Left renal cortex interstitium (tissue), 4 donors: ENCODE results near the gene STK11IP. TPM values are rescaled to one million over a fixed set of nuclear protein-coding genes. Genes with fewer than 3 reads are reported as not detected.

ENCODE experiments used
- DNase-seq, 4 donors: peaks; one replicate each; pipeline ENCODE4 v3.0.0-alpha.2; 2013; ENCODE audit warnings: low read depth in 4 of 4, low spot score in 2 of 4, missing footprints in 1 of 4
- polyA plus RNA-seq, 4 donors: library from polyadenylated mRNA; unstranded; fragments of 120-200 nt; gene quantifications; one replicate each; pipeline ENCODE4 v1.2.1, GENCODE V29; 2013; ENCODE audit not compliant: insufficient read length in 4 of 4

STK11IP gene
- polyA plus RNA-seq, 4 donors: 16.7 to 37.6 (median 28.7) TPM

DNA sequence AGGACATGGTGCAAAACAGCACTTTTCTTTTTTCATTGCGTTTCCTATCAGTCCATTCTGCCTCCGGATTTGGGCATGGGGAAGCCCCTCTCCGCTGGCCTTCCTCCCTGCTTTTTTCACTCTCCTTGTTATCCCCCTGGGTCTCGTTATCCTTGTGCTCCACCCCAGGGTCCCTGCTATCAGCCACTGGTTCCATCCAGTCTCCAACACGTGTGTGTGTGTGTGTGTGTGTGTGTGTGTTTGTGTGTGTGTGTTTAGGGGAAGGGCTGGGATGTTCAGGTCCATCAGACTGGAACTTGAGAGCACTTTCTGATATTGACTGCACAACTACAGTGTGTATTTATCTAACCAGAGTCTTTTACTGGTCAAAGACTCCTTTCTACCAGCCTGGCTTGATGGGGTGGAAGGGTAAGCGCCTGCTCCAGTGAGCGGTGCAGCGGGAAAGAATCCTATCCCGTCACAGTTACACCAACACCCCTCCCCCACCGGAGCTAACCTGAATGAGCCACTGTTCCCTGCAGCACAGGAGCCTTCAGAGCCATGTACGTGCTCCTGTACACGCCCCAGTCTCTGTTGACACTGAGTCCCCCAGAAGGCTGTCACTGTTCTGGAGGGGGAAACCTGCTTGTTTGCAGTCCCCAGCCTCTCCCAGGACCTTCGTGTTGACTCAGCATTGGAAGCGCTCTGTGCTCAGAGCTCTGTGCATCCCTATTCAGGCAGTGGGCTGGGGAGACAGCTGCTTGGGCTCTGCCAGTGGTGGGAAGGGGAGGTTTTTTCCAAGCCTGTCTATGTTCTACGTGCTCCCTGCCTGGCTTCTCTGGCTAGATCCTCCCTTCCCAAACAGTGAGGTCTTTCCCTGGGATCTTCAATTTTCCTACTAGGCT, 20.9 kb upstream of the STK11IP start:
- DNase-seq: no peak

DNA sequence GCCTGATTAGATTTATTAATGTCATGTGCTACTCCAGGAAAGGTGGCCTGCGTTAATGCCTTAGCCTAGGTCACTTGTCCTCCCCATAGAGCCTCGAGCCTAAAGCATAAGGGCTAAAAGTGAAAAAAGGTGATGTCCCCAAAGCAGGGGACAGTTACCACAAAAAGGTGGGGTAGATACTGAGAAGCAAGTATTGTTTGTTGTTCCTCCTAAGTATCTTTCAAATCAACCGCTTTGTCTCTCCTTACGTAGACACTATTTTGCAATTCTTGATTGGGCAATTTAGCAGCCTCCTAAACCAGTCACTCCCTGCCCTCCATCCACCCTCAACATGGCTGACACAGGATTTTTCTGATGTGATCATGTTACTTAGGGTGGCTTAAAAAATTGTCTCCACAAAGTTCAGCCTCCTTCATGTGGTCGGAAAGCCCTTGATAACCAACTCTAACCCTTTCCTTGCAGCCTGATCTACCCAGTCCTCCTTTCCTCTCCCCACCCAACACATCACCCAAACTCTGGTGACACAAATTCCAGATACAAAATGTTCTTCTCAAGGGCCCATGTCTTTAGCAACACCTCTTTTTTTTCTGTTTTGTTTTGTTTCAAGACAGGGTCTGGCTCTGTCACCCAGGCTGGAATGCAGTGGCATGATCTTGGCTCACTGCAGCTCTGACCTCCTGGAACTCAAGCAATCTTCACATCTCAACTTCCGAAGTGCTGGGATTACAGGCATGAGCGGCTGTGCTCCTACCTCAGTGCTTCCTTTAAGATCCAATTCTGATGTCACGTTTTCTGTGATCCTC, 18.6 kb upstream of the STK11IP start:
- DNase-seq: no peak

DNA sequence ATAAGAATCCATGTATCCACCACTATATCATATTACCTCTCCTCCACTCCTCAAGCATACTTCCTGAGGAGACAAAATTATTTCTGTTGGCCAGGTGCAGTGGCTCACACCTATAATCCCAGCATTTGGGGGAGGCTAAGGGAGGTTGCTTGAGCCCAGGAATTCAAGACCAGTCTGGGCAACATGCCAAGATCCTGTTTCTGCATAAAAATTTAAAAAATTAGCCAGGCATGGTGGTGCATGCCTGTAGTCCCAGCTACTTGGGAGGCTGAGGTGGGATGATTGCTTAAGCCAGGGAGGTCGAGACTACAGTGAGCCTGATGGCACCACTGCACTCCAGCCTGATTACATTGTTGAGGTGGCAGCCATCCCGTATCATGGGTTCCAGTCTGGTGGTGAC, 16.3 kb upstream of the STK11IP start:
- DNase-seq: no peak

DNA sequence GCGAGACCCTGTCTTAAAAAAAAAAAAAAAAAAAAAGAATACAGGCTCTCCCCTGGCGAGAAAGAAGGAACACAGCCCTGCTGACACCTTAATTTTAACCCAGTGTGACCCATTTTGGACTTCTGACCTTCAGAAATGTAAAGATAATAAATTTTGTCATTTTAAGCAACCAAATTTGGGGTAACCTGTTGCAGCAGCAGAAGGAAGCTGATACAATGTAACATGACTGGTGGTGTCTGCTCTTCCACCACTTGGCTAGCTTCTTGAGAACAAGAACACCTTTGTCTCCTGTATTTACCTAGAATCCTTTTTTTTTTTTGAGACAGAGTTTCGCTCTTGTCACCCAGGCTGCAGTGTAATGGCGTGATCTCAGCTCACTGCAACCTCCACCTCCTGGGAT, 6.6 kb upstream of the STK11IP start:
- no peak for DNase-seq

DNA sequence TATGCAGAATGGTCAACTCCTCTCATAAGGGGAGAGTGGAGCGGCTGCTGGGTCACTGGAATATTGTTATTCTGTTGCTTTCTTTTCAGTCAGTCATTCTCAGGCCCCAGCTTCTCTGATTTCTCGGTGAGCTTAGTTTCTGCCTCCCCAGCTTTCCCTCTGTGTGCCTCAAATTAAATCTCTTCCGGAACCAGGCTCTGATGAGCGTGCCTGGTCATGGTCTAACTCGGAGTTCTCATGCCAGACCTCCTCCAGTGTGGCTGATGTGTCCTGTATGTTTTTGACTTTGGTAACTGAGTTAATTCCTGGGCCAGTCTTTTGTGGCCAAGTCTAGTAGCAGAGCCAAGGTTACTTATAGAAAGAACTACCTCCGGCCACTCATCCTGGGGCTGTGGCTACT, 4.9 kb upstream of the STK11IP start:
- no peak for DNase-seq

DNA sequence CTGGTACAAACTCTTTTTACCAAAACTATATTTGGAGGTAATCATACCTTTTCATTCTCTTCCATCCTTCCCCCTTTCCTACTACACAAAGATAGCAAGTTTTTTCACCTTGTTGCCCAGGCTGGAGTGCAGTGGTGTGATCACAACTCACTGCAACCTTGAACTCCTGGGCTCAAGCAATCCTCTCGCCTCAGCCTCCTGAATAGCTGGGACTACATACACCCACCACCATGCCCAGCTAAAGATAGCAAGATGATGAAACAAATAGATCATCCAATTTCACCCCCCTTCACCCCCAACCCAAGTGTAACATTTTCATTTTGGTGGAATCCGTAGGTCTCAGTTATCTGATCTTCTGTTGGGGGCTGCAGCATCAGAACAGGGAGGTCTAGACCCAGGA, 4.5 kb upstream of the STK11IP start:
- DNase-seq: no peak

DNA sequence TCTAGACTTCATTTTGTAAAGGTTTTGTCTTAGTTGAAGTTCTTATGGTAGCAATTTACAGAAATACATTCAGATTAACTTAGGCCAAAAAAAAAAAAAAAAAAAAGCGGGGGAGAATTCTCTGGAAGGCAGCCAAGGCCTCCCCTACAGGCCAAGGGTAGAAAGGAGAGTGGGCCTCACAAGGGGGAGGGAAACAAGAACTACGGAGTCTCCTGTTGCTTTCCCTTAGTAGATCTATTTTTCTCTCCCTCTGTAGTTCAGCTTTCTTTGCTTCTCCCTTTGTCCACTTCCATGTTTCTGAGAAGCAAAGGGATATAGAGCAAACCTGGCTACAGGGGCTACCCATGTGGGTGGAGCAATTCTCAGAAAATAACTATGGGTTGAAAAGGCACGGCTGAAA, 2.4 kb upstream of the STK11IP start:
- no peak for DNase-seq

DNA sequence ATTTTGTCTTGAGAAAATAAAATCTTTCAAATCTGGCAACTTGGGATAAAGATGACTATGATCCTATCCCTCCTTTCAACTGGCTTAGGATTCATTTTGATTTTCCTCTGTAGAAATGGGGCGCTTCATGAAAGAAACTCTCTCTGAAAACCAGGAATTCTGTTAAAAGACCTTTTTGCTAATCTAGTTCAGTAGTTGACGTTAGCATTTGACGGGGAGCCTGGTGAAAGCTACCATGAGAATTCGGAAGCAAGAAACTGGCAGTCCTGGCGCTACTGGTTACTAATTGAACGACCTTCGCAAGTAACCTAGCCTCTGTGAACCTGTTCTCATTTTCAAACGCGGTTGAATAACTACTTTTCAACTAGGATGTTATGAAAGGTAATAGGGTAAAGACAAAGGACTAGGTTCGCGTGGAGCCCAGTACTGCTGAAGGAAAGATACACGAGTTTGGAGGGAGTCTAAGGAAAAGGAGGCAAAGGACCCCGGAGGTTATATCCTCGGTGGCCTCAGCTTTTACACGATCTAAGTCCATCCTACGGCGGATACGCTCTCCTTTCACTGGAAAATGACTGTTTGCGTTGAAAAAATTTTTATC, 604 bp upstream of the STK11IP start:
- no peak for DNase-seq

DNA sequence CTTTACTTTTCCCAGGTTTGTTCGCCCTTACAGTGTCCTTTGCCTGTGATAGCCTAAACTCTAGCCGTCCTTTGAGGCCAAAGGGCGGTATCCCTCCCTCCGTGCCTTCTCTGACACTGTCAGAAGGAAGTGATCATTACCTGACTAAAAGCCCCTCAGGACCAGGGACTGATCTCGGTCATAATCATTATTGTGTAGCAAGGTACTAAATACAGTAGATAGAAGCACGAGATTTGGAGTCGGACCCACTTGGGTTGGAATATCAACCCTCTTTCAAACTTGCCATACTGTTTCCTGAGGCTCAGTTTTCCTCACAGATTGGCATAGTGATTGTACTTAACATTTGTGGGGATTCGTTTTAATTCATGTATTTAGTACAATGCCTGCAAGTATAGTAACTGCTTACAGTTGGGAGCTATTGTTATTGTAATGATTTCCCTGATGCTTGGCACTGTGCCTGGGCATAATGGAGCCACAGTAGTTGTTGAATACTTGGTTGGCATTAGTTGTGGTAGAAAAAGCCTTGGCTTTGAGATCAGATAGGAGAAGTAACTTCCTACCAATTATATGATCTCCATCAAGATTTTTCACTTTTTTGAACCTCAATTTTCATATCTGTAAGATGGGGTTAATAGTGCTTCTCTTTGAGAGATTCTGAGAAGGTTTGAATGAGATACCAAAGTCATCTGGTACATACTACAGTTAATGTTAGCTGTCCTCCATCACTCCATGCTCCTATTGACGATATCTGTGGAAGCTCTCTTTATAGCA, 836 bp downstream of the STK11IP start:
- DNase-seq: no peak

DNA sequence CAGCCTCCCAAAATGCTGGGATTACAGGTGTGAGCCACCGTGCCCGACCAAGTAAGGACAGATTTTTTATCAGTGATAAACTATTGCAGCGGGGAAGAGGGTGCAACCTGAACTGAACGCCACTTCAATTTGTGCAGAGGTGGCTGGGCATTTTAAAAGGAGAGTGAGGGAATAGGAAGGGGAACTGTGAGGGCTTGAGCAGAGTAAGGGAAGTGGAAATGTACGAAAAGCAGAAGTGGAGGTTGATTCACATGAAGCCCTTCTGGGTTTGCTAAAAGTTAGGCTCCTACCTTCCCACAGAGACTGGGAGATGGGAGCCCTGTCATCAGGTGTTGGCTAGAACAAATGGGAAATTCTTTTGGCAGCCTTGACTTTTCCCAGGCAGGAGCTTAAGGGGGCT, 6.1 kb downstream of the STK11IP start:
- DNase-seq: no peak

DNA sequence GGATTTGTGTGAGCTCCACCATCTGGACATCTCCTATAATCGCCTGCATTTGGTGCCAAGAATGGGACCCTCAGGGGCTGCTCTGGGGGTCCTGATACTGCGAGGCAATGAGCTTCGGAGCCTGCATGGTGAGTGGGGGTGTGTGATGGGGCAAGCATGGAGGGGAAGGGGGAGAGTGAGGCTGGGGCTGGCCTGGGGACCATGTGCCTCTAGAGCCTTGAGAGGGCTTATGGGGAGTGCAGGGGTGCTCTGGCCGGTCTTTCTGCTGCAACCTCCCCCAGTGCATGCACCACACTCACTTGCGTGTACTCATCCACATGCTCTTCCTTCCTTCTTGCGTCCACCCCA, 7.9 kb downstream of the STK11IP start:
- DNase-seq: no peak

DNA sequence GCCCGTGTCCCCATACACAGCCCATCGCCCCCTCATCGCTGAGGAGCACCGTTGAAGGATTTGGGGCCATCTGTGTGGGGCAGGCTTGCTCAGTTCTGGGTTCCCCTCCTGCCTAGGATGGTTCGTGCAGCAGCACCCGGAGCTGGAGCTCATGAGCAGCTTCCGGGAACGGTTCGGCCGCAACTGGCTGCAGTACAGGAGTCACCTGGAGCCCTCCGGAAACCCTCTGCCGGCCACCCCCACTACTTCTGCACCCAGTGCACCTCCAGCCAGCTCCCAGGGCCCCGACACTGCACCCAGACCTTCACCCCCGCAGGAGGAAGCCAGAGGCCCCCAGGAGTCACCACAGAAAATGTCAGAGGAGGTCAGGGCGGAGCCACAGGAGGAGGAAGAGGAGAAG, 10.3 kb downstream of the STK11IP start:
- no peak for DNase-seq

DNA sequence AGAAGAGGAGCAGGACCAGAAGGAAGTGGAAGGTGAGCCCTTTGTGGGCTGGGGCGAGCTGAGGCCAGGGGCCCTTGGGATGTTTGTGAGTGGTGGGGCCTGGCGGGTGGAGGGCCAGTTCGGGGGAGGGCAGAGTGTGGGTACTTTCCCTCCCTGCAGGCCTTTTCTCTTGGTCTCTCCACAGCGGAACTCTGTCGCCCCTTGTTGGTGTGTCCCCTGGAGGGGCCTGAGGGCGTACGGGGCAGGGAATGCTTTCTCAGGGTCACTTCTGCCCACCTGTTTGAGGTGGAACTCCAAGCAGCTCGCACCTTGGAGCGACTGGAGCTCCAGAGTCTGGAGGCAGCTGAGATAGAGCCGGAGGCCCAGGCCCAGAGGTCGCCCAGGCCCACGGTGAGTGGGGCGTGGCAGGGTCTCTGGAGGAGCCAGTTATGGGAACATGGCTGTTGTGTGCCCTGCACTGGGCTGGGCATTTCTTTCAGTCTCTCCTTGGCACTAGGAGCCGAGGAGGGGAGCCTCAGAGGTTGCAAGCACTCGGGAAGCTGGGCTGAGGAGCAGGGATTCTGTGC, 10.8 kb downstream of the STK11IP start:
- no peak for DNase-seq

DNA sequence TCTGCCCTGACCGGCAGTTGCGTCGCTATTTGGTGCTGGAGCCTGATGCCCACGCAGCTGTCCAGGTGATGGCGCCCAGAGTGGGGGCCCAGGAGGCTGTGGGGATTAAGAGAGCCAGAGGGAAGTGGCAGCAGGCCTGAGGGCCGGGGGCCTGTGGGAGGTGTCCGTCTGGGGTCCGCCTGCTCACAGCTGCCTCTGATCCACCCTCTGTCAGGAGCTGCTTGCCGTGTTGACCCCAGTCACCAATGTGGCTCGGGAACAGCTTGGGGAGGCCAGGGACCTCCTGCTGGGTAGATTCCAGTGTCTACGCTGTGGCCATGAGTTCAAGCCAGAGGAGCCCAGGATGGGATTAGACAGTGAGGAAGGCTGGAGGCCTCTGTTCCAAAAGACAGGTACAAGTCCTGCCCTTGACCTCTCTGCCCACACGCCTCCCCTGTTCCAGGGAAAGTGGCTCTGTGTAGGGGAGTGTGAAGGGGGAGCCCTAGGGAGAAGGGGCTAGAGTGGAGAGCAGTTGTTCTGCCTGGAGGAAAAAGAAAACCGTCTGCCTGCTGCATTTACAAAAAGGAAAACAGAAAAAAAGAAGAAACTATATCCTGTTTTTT, 11.6 kb downstream of the STK11IP start:
- DNase-seq: no peak

DNA sequence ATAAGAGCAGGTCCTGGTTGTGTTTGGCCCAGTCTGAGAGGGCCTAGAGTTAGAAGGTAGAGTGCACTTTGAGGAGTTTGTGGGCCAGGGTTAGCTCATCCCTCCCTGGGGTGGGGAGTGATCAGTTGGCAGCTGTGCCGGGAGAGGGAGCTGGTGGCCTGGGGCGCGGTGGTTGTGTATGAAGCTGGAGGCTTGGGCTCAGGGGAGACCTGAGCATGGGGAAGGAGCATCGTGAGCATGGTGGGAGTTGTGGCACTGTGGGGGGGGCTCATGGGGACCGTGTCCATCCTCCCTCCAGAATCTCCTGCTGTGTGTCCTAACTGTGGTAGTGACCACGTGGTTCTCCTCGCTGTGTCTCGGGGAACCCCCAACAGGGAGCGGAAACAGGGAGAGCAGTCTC, 13.6 kb downstream of the STK11IP start:
- DNase-seq: no peak

DNA sequence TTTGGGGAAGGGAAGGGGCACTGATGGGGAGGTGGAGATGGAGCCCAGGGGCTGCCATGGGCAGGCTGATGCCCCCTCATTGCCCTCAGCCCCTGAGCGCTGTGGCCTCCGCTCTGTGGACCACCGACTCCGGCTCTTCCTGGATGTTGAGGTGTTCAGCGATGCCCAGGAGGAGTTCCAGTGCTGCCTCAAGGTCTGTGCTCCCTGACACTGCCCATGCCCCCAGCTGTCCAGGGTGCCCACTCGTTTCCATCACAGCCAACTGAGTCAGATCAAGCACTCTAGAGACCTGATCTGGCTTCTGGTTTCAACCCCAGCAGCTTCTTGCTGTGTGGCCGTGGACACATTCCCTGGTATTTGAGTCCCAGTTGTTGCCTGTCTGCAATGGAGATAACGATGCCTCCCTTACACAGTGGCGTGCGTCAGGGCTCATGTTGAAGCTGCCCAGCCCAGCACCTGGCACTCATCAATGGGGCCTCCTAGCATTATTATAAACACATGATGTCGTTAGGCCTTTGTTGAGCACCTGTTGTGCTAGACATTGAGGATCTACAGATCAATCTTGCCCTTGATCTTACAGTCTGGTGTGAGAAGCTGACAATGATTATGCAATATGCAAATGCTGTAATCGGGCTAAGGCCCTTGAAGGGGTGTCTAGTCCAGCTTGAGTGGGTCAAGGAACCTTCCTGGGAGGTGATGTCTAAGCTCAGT, 14.4 kb downstream of the STK11IP start:
- no peak for DNase-seq

DNA sequence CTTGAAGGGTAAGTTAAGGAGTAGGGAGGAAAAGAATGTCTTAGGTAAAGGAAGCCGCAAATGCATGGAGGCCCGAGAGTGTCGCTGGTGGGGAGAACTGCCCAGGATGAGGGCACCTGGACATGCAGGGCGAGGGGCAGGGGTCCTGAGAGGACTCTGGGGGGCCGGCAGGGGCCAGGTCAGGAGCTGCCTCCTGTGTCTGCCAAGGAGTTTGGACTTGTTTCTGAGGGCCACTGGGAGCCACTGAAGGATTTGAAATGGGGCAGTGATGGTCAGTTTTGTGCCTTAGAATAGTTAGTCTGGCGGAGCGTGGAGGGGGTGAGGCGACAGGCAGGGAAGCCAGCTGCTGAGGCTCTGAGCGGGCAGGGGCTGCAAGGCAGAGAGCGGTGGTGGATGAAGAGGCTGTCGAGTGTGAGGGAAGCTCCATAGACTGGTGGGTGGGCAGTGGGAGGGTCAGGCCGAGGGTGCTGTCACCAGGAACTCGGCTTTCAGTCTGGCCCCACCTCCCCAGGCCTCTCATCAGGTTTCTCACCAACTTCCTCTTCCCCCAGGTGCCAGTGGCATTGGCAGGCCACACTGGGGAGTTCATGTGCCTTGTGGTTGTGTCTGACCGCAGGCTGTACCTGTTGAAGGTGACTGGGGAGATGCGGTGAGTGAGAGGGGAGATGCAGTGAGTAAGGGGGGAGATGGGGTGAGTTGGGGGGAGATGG, 15.1 kb downstream of the STK11IP start:
- DNase-seq: no peak

DNA sequence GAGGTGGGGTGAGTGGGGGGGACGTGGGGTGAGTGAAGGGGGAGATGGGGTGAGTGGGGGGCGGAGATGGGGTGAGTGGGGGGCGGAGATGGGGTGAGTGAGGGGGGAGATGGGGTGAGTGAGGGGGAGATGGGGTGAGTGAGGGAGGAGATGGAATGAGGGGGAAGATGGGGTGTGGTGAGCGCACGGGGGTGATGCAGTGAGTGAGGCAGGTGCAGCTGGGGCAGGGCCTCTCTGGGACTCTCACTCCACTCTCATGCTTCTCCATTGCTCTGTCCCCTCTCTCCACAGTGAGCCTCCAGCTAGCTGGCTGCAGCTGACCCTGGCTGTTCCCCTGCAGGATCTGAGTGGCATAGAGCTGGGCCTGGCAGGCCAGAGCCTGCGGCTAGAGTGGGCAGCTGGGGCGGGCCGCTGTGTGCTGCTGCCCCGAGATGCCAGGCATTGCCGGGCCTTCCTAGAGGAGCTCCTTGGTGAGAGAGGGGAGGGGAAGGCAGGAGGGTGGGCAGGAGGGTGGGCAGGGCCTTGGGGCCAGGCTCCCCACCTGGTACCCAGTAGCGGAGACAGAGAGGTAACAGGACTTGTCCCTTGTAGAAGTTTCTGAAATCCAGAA, 15.9 kb downstream of the STK11IP start:
- no peak for DNase-seq
